ENCODE results near the gene ERI3.

Gene ERI3

GRCh38 chr1:44293761-44294315 is 61.2 kb downstream of the ERI3 start:
- peaks cover 4% of the 10 kb centered on the region for H3K36me3 Mint-ChIP-seq (ENCODE audit: low read depth)
- H3K4me1 Mint-ChIP-seq (ENCODE audit: low read depth) = no peaks in the 10 kb centered on the region
- H3K27me3 Mint-ChIP-seq (ENCODE audit: low read depth) = no peaks in the 10 kb centered on the region
- H3K27ac Mint-ChIP-seq = no peak overlapping the region
- H3K4me3 Mint-ChIP-seq = no peak overlapping the region
- DNase-seq (ENCODE audit: low spot score) = no peak
- H3K9me3 Mint-ChIP-seq = no peaks in the 10 kb centered on the region

GRCh38 chr1:44292651-44293050 is 62.4 kb downstream of the ERI3 start:
- H3K4me1 Mint-ChIP-seq (ENCODE audit: low read depth) = no peaks in the 10 kb centered on the region
- H3K9me3 Mint-ChIP-seq = no peaks in the 10 kb centered on the region
- H3K27ac Mint-ChIP-seq = no peak overlapping the region
- no peak for DNase-seq (ENCODE audit: low spot score)
- no peaks in the 10 kb centered on the region for H3K27me3 Mint-ChIP-seq (ENCODE audit: low read depth)
- no peak overlapping the region for H3K4me3 Mint-ChIP-seq
- H3K36me3 Mint-ChIP-seq (ENCODE audit: low read depth) = peaks cover 3% of the 10 kb centered on the region

GRCh38 chr1:44290250-44291094 is 64.6 kb downstream of the ERI3 start:
- no peaks in the 10 kb centered on the region for H3K36me3 Mint-ChIP-seq (ENCODE audit: low read depth)
- H3K4me3 Mint-ChIP-seq = no peak overlapping the region
- H3K4me1 Mint-ChIP-seq (ENCODE audit: low read depth) = no peaks in the 10 kb centered on the region

GRCh38 chr1:44289530-44289929 is 65.5 kb downstream of the ERI3 start:
- no peak overlapping the region for H3K27ac Mint-ChIP-seq
- no peak overlapping the region for H3K4me3 Mint-ChIP-seq
- no peaks in the 10 kb centered on the region for H3K9me3 Mint-ChIP-seq
- H3K27me3 Mint-ChIP-seq (ENCODE audit: low read depth) = no peaks in the 10 kb centered on the region
- H3K4me1 Mint-ChIP-seq (ENCODE audit: low read depth) = no peaks in the 10 kb centered on the region
- DNase-seq (ENCODE audit: low spot score) = no peak
- H3K36me3 Mint-ChIP-seq (ENCODE audit: low read depth) = no peaks in the 10 kb centered on the region

More at GRCh38 chr1:44290250-44291094, 64.6 kb downstream of the ERI3 start:
- no peak for DNase-seq (ENCODE audit: low spot score)
- Mint-ChIP-seq H3K27me3 (ENCODE audit: low read depth) (no peaks in the 10 kb centered on the region), H3K9me3 (no peaks in the 10 kb centered on the region), H3K27ac (no peak overlapping the region)

- no peaks in the 10 kb centered on the region for H3K36me3 Mint-ChIP-seq (ENCODE audit: low read depth)
- no peak overlapping the region for H3K4me3 Mint-ChIP-seq
- no peaks in the 10 kb centered on the region for H3K27me3 Mint-ChIP-seq (ENCODE audit: low read depth)
- H3K9me3 Mint-ChIP-seq = no peaks in the 10 kb centered on the region
- H3K4me1 Mint-ChIP-seq (ENCODE audit: low read depth) = no peaks in the 10 kb centered on the region
- no peak for DNase-seq (ENCODE audit: low spot score)
- H3K27ac Mint-ChIP-seq = no peak overlapping the region
These were observed 66.2 kb downstream of the ERI3 start for GRCh38 chr1:44288883-44289282.

- Mint-ChIP-seq H3K27ac (no peak overlapping the region), H3K4me1 (ENCODE audit: low read depth) (no peaks in the 10 kb centered on the region), H3K27me3 (ENCODE audit: low read depth) (no peaks in the 10 kb centered on the region), H3K36me3 (ENCODE audit: low read depth) (no peaks in the 10 kb centered on the region), H3K4me3 (no peak overlapping the region), H3K9me3 (no peaks in the 10 kb centered on the region)
- no peak for DNase-seq (ENCODE audit: low spot score)
These were observed 70.9 kb downstream of the ERI3 start for GRCh38 chr1:44284184-44284583.

- Mint-ChIP-seq H3K36me3 (ENCODE audit: low read depth) (no peaks in the 10 kb centered on the region), H3K27me3 (ENCODE audit: low read depth) (no peaks in the 10 kb centered on the region), H3K9me3 (no peaks in the 10 kb centered on the region), H3K4me3 (no peak overlapping the region), H3K27ac (no peak overlapping the region), H3K4me1 (ENCODE audit: low read depth) (no peaks in the 10 kb centered on the region)
- no peak for DNase-seq (ENCODE audit: low spot score)
These were observed 71.4 kb downstream of the ERI3 start for GRCh38 chr1:44283524-44284173.

- H3K27me3 Mint-ChIP-seq (ENCODE audit: low read depth) = no peaks in the 10 kb centered on the region
- DNase-seq (ENCODE audit: low spot score) = no peak
- H3K4me3 Mint-ChIP-seq = no peak overlapping the region
- no peaks in the 10 kb centered on the region for H3K9me3 Mint-ChIP-seq
- H3K27ac Mint-ChIP-seq = no peak overlapping the region
- no peaks in the 10 kb centered on the region for H3K36me3 Mint-ChIP-seq (ENCODE audit: low read depth)
- no peaks in the 10 kb centered on the region for H3K4me1 Mint-ChIP-seq (ENCODE audit: low read depth)
These were observed 72.2 kb downstream of the ERI3 start for GRCh38 chr1:44282704-44283426.

- Mint-ChIP-seq H3K27me3 (ENCODE audit: low read depth) (no peaks in the 10 kb centered on the region), H3K36me3 (ENCODE audit: low read depth) (no peaks in the 10 kb centered on the region), H3K27ac (no peak overlapping the region), H3K4me1 (ENCODE audit: low read depth) (no peaks in the 10 kb centered on the region), H3K4me3 (no peak overlapping the region), H3K9me3 (no peaks in the 10 kb centered on the region)
- DNase-seq (ENCODE audit: low spot score) = no peak
These were observed 72.9 kb downstream of the ERI3 start for GRCh38 chr1:44281962-44282703.

- Mint-ChIP-seq H3K36me3 (ENCODE audit: low read depth) (no peaks in the 10 kb centered on the region), H3K9me3 (no peaks in the 10 kb centered on the region), H3K4me3 (no peak overlapping the region), H3K27me3 (ENCODE audit: low read depth) (no peaks in the 10 kb centered on the region), H3K27ac (no peak overlapping the region), H3K4me1 (ENCODE audit: low read depth) (no peaks in the 10 kb centered on the region)
- DNase-seq (ENCODE audit: low spot score) = no peak
These were observed 78.2 kb downstream of the ERI3 start for GRCh38 chr1:44276901-44277300.

GRCh38 chr1:44275991-44276405 is 79.1 kb downstream of the ERI3 start:
- Mint-ChIP-seq H3K27me3 (ENCODE audit: low read depth) (no peaks in the 10 kb centered on the region), H3K27ac (no peak overlapping the region), H3K4me1 (ENCODE audit: low read depth) (no peaks in the 10 kb centered on the region), H3K9me3 (no peaks in the 10 kb centered on the region), H3K4me3 (no peak overlapping the region), H3K36me3 (ENCODE audit: low read depth) (no peaks in the 10 kb centered on the region)
- no peak for DNase-seq (ENCODE audit: low spot score)

- Mint-ChIP-seq H3K36me3 (ENCODE audit: low read depth) (no peaks in the 10 kb centered on the region), H3K9me3 (no peaks in the 10 kb centered on the region), H3K27ac (no peak overlapping the region), H3K4me1 (ENCODE audit: low read depth) (no peaks in the 10 kb centered on the region), H3K27me3 (ENCODE audit: low read depth) (no peaks in the 10 kb centered on the region), H3K4me3 (no peak overlapping the region)
- DNase-seq (ENCODE audit: low spot score) = no peak
These were observed 79.6 kb downstream of the ERI3 start for GRCh38 chr1:44275296-44275962.

Measured in T-helper 2 cell treated with Interferon-gamma antibody and Interleukin-4, amounts not matched to agents 5 μg/mL and 100 μg/mL, for 36 hours (primary cell).